ENCODE data around the gene CTDSPL2. TPM values are rescaled to one million over a fixed set of nuclear protein-coding genes. Genes with fewer than 3 reads are reported as not detected.
"Not testable (repeated sequence)": the region's sequence is repeated elsewhere in the genome, so short reads cannot be mapped to it uniquely, and the experiment has no call there.

Gene CTDSPL2
- total and polyA plus RNA-seq, 2 donors (not counting 1 experiment from before 2014, with no cell fraction given) = 38.0 to 65.7 TPM

GRCh38 chr15:44447772-44448376, 20.4 kb downstream of the CTDSPL2 start:
- Histone ChIP-seq H3K9ac (ENCODE audit: insufficient read depth, low read length) (no peak overlapping the region), H3K4me1 (ENCODE audit: control insufficient read depth, extremely low read depth, insufficient read depth, low read length) (no peaks in the 10 kb centered on the region), H3K4me2 (ENCODE audit: extremely low read depth, insufficient read depth, low read length) (no peak overlapping the region), H3K27me3 (ENCODE audit: control insufficient read depth, insufficient read depth, low read length) (no peaks in the 10 kb centered on the region), H3K27ac (ENCODE audit: insufficient read depth, low read length) (no peak overlapping the region), H4K20me1 (ENCODE audit: control insufficient read depth, extremely low read depth, insufficient read depth, low read length) (no peaks in the 10 kb centered on the region), H3K4me3 (replicated peaks in 1 of 4; ENCODE audit: control extremely low read depth in 1 of 4, insufficient read depth in 1 of 4, low read depth in 3 of 4, low read length in 4 of 4) (no peak overlapping the region), H2AFZ (ENCODE audit: low read length) (no peak overlapping the region), H3K36me3 (ENCODE audit: control insufficient read depth, insufficient read depth, low read length) (no peaks in the 10 kb centered on the region), H3K9me3 (ENCODE audit: control insufficient read depth, insufficient read depth, low read depth, low read length) (no peaks in the 10 kb centered on the region), H3K79me2 (ENCODE audit: control insufficient read depth, insufficient read depth, low read length) (peaks cover 67% of the 10 kb centered on the region)
- no peak for TF ChIP-seq EZH2 (IDR thresholded peaks at IDR 0.05; ENCODE audit: low read length, missing control alignments)
- TF ChIP-seq, protein P1, sequence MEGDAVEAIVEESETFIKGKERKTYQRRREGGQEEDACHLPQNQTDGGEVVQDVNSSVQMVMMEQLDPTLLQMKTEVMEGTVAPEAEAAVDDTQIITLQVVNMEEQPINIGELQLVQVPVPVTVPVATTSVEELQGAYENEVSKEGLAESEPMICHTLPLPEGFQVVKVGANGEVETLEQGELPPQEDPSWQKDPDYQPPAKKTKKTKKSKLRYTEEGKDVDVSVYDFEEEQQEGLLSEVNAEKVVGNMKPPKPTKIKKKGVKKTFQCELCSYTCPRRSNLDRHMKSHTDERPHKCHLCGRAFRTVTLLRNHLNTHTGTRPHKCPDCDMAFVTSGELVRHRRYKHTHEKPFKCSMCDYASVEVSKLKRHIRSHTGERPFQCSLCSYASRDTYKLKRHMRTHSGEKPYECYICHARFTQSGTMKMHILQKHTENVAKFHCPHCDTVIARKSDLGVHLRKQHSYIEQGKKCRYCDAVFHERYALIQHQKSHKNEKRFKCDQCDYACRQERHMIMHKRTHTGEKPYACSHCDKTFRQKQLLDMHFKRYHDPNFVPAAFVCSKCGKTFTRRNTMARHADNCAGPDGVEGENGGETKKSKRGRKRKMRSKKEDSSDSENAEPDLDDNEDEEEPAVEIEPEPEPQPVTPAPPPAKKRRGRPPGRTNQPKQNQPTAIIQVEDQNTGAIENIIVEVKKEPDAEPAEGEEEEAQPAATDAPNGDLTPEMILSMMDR (conservative IDR thresholded peaks at IDR 0.05 in 1 of 2, IDR thresholded peaks at IDR 0.05 in 1 of 2; ENCODE audit: low read depth in 1 of 2, low read length in 2 of 2) = no peak
- DNase-seq (ENCODE audit: low read depth in 2 of 2) = no peak

DNA sequence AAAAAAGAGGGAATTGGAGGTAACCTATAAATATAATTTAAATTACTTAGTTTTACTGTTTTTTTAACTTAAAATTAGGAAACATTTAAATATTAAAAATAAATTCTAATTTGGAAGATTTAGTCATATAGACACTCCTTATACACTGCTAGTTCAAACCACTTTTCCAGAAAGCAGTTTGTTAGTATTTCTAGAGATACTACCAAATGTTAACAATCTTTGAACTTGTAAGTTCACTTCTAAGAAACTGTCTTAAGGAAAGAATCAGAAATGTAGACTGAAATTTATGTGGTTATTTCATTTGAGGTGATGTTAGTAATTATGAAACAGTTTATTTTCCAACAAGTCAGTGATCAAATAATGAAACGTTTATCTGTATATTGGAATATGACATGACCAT, 22.7 kb downstream of the CTDSPL2 start:
- TF ChIP-seq, protein P1 (conservative IDR thresholded peaks at IDR 0.05 in 1 of 2, IDR thresholded peaks at IDR 0.05 in 1 of 2; ENCODE audit: low read depth in 1 of 2, low read length in 2 of 2) = no peak
- TF ChIP-seq EZH2 (IDR thresholded peaks at IDR 0.05; ENCODE audit: low read length, missing control alignments) = no peak
- no peak for DNase-seq (ENCODE audit: low read depth in 2 of 2)
- H3K27ac ChIP-seq (ENCODE audit: insufficient read depth, low read length) = no peak overlapping the region
- H3K27me3 ChIP-seq (ENCODE audit: control insufficient read depth, insufficient read depth, low read length) = no peaks in the 10 kb centered on the region
- no peak overlapping the region for H3K9ac ChIP-seq (ENCODE audit: insufficient read depth, low read length)
- no peaks in the 10 kb centered on the region for H3K36me3 ChIP-seq (ENCODE audit: control insufficient read depth, insufficient read depth, low read length)
- H4K20me1 ChIP-seq (ENCODE audit: control insufficient read depth, extremely low read depth, insufficient read depth, low read length) = no peaks in the 10 kb centered on the region
- no peaks in the 10 kb centered on the region for H3K4me1 ChIP-seq (ENCODE audit: control insufficient read depth, extremely low read depth, insufficient read depth, low read length)
- peaks cover 55% of the 10 kb centered on the region for H3K79me2 ChIP-seq (ENCODE audit: control insufficient read depth, insufficient read depth, low read length)
- no peak overlapping the region for H2AFZ ChIP-seq (ENCODE audit: low read length)
- H3K4me3 ChIP-seq (replicated peaks in 1 of 4; ENCODE audit: control extremely low read depth in 1 of 4, insufficient read depth in 1 of 4, low read depth in 3 of 4, low read length in 4 of 4) = no peak overlapping the region
- H3K4me2 ChIP-seq (ENCODE audit: extremely low read depth, insufficient read depth, low read length) = no peak overlapping the region
- no peaks in the 10 kb centered on the region for H3K9me3 ChIP-seq (ENCODE audit: control insufficient read depth, insufficient read depth, low read depth, low read length)

DNA sequence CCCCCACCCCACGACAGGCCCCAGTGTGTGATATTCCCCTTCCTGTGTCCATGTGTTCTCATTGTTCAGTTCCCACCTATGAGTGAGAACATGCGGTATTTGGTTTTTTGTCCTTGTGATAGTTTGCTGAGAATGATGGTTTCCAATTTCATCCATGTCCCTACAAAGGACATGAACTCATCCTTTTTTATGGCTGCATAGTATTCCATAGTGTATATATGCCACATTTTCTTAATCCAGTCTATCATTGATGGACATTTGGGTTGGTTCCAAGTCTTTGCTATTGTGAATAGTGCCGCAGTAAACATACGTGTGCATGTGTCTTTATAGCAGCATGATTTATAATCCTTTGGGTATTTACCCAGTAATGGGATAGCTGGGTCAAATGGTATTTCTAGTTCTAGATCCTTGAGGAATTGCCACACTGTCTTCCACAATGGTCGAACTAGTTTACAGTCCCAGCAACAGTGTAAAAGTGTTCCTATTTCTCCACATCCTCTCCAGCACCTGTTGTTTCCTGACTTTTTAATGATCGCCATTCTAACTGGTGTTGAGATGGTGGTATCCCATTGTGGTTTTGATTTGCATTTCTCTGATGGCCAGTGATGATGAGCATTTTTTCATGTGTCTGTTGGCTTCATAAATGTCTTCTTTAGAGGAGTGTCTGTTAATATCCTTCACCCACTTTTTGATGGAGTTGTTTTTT, 26.3 kb downstream of the CTDSPL2 start:
- not testable (repeated sequence) for H3K4me1 ChIP-seq (ENCODE audit: control insufficient read depth, extremely low read depth, insufficient read depth, low read length)

More for the DNA sequence above, 26.3 kb downstream of the CTDSPL2 start:
- not testable (repeated sequence) for H4K20me1 ChIP-seq (ENCODE audit: control insufficient read depth, extremely low read depth, insufficient read depth, low read length); H2AFZ ChIP-seq (ENCODE audit: low read length); H3K4me2 ChIP-seq (ENCODE audit: extremely low read depth, insufficient read depth, low read length); H3K36me3 ChIP-seq (ENCODE audit: control insufficient read depth, insufficient read depth, low read length); H3K4me3 ChIP-seq (replicated peaks in 1 of 4; ENCODE audit: control extremely low read depth in 1 of 4, insufficient read depth in 1 of 4, low read depth in 3 of 4, low read length in 4 of 4); H3K27me3 ChIP-seq (ENCODE audit: control insufficient read depth, insufficient read depth, low read length); H3K9ac ChIP-seq (ENCODE audit: insufficient read depth, low read length); H3K27ac ChIP-seq (ENCODE audit: insufficient read depth, low read length); H3K9me3 ChIP-seq (ENCODE audit: control insufficient read depth, insufficient read depth, low read depth, low read length); DNase-seq (ENCODE audit: low read depth in 2 of 2)
- peaks cover 52% of the 10 kb centered on the region for H3K79me2 ChIP-seq (ENCODE audit: control insufficient read depth, insufficient read depth, low read length)
